HCT116 (cell line): ENCODE data around the gene STARD3. TPM values are rescaled to one million over a fixed set of nuclear protein-coding genes. Genes with fewer than 3 reads are reported as not detected.

ENCODE experiments used
- ATAC-seq: fragments of 200-7000 bp; cut with Tn5 transposase; 2 replicates; pipeline ENCODE4 v1.9.1; 2020; ENCODE audit warnings: mild to moderate bottlenecking, moderate library complexity
- BruUV-seq: library from RNA; stranded (reverse); fragments of 400-500 nt; replicated peaks from 2 replicates; lab custom pipeline; 2021; lab: Mats Ljungman, UMichigan
- CTCF ChIA-PET: fragments of 300-600 bp; sonication (Branson Sonifier 250); formaldehyde crosslinking; loops from one replicate; lab custom pipeline; 2021; ENCODE audit warnings: antibody characterized with exemption; lab: Charles Lee
- POLR2A ChIA-PET: fragments of 300-600, 350-600 bp; sonication (Branson Sonifier 250); formaldehyde crosslinking; loops from one replicate; lab custom pipeline; 2021; ENCODE audit warnings: antibody characterized with exemption; lab: Charles Lee
- RAD21 ChIA-PET, 2 experiments: fragments of 300-600 bp; sonication (Branson Sonifier 250); formaldehyde crosslinking; loops; one replicate each; lab custom pipeline; 2023; ENCODE audit warnings: low total read pairs in 2 of 2; ENCODE audit not compliant: uncharacterized antibody in 2 of 2, unreplicated experiment in 2 of 2, low non-redundant PET in 1 of 2; lab: Charles Lee
- DNase-seq: peaks from one replicate; pipeline ENCODE4 v3.0.0-alpha.2; 2010; ENCODE audit warnings: low read depth, low spot score
- H2AFZ ChIP-seq: fragments of 200-600 bp; shearing (Covaris generic), sonication (generic); 2 replicates; pipeline ENCODE4 v1.6.1; 2017; ENCODE audit warnings: low read depth, mixed run types, mixed read lengths, antibody characterized with exemption, low read length; ENCODE audit not compliant: poor library complexity, severe bottlenecking
- H3K27ac ChIP-seq: 2 replicates; pipeline ENCODE4 v1.5.1; 2012; ENCODE audit warnings: low read depth, low read length
- H3K27me3 ChIP-seq: fragments of 200-600 bp; sonication (generic); 2 replicates; pipeline ENCODE4 v1.6.1; 2016; ENCODE audit warnings: mixed run types, low read length, mixed read lengths; ENCODE audit not compliant: insufficient read depth
- H3K36me3 ChIP-seq, 2 experiments: fragments of 200-500 bp in 1 of 2; fragments of 200-600 bp in 1 of 2; sonication (Bioruptor generic) in 1 of 2; sonication (generic) in 1 of 2; 2 replicates each; pipeline versions ENCODE4 v1.5.1 to v1.6.1; 2014 to 2016; ENCODE audit warnings: low read length in 2 of 2, inconsistent platforms in 1 of 2, mixed read lengths in 1 of 2, mixed run types in 1 of 2; ENCODE audit not compliant: insufficient read depth in 2 of 2, control insufficient read depth in 1 of 2
- H3K4me1 ChIP-seq, 2 experiments: fragments of 200-600 bp in 1 of 2; sonication (generic) in 1 of 2; 2 replicates each; pipeline versions ENCODE4 v1.5.1 to v1.6.1; 2012 to 2017; ENCODE audit warnings: low read length in 2 of 2, inconsistent platforms in 1 of 2, mild to moderate bottlenecking in 1 of 2, mixed read lengths in 1 of 2, mixed run types in 1 of 2, moderate library complexity in 1 of 2; ENCODE audit not compliant: insufficient read depth in 2 of 2, control insufficient read depth in 1 of 2
- H3K4me2 ChIP-seq: fragments of 200-600 bp; sonication (generic); 2 replicates; pipeline ENCODE4 v1.6.1; 2017; ENCODE audit warnings: mixed run types, low read length, mixed read lengths
- H3K4me3 ChIP-seq, 2 experiments: fragments of 200-600 bp in 1 of 2; sonication (generic) in 1 of 2; replicated peaks in 1 of 2; 2 replicates each; pipeline ENCODE4 v1.5.1; 2011 to 2016; ENCODE audit warnings: low read length in 2 of 2, control low read depth in 1 of 2, low read depth in 1 of 2, mild to moderate bottlenecking in 1 of 2, mixed read lengths in 1 of 2, mixed run types in 1 of 2
- H3K79me2 ChIP-seq: fragments of 200-600 bp; sonication (generic); 2 replicates; pipeline ENCODE4 v1.6.1; 2017; ENCODE audit warnings: mild to moderate bottlenecking, mixed run types, low read length, moderate library complexity, mixed read lengths; ENCODE audit not compliant: insufficient read depth
- H3K9ac ChIP-seq: fragments of 200-600 bp; sonication (generic); 2 replicates; pipeline ENCODE4 v1.6.1; 2016; ENCODE audit warnings: low read length, mixed read lengths
- H3K9me2 ChIP-seq: fragments of 200-600 bp; sonication (generic), shearing (Covaris generic); 2 replicates; pipeline ENCODE4 v1.6.1; 2017; ENCODE audit warnings: mixed run types, mild to moderate bottlenecking, moderate library complexity; ENCODE audit not compliant: insufficient read depth
- H3K9me3 ChIP-seq, 2 experiments: fragments of 200-500 bp in 1 of 2; fragments of 200-600 bp in 1 of 2; sonication (Bioruptor generic) in 1 of 2; sonication (generic) in 1 of 2; 2 replicates each; pipeline ENCODE4 v1.6.1; 2014 to 2017; ENCODE audit warnings: low read length in 2 of 2, mixed read lengths in 2 of 2, inconsistent platforms in 1 of 2, low read depth in 1 of 2, mild to moderate bottlenecking in 1 of 2, mixed run types in 1 of 2, moderate library complexity in 1 of 2; ENCODE audit not compliant: control insufficient read depth in 1 of 2, insufficient read depth in 1 of 2
- H4K20me1 ChIP-seq: fragments of 200-600 bp; sonication (generic), shearing (Covaris generic); 2 replicates; pipeline ENCODE4 v1.6.1; 2017; ENCODE audit warnings: mixed run types, mild to moderate bottlenecking, moderate library complexity; ENCODE audit not compliant: insufficient read depth
- ELF1 ChIP-seq: IDR thresholded peaks from 2 replicates; pipeline ENCODE4 v1.6.1; 2012; ENCODE audit warnings: low read depth, borderline replicate concordance
- EZH2phosphoT487 ChIP-seq: fragments of 200-600 bp; IDR thresholded peaks from 2 replicates; pipeline ENCODE4 v1.6.1; 2018; ENCODE audit warnings: antibody characterized with exemption, borderline replicate concordance
- FOSL1 ChIP-seq: IDR thresholded peaks from 2 replicates; pipeline ENCODE4 v1.6.1; 2012; ENCODE audit warnings: low read depth
- JUND ChIP-seq: IDR thresholded peaks from 2 replicates; pipeline ENCODE4 v1.6.1; 2012
- POLR2A ChIP-seq: IDR thresholded peaks from 2 replicates; pipeline ENCODE4 v1.7.0; 2011; ENCODE audit warnings: borderline replicate concordance; ENCODE audit not compliant: insufficient read depth, insufficient read length; ENCODE audit errors: extremely low read depth
- RAD21 ChIP-seq: IDR thresholded peaks from 2 replicates; pipeline ENCODE4 v1.6.1; 2012; ENCODE audit warnings: low read depth, mild to moderate bottlenecking
- SIN3A ChIP-seq: IDR thresholded peaks from 2 replicates; pipeline ENCODE4 v1.6.1; 2012; ENCODE audit warnings: low read depth
- SP1 ChIP-seq: IDR thresholded peaks from 2 replicates; pipeline ENCODE4 v1.6.1; 2012; ENCODE audit warnings: low read depth
- ZBTB33 ChIP-seq: IDR thresholded peaks from 2 replicates; pipeline ENCODE4 v1.6.1; 2011; ENCODE audit warnings: mild to moderate bottlenecking, low read length, moderate library complexity; ENCODE audit not compliant: insufficient replicate concordance; ENCODE audit errors: extremely low read depth
- ZFX ChIP-seq: fragments of 450-650 bp; IDR thresholded peaks from 2 replicates; pipeline ENCODE4 v1.6.1; 2017
- ZNF274 ChIP-seq: fragments of 200-500 bp; sonication (Bioruptor generic); IDR thresholded peaks from 2 replicates; pipeline ENCODE4 v1.6.1; 2014; ENCODE audit warnings: mild to moderate bottlenecking, low read depth, low read length, inconsistent platforms
- intact Hi-C: fragments of 100-400 bp; cut with micrococcal nuclease; formaldehyde crosslinking; loops from 2 replicates; pipeline ENCODE4 v1.10.0; 2022
- total RNA-seq: library from RNA; stranded (reverse); gene quantifications from one replicate; pipeline ENCODE4 v1.2.1, GENCODE V29; 2021; ENCODE audit not compliant: unreplicated experiment

STARD3 gene
- total RNA-seq, 1 experiment from 2014 or later, result 73.9 TPM

DNA sequence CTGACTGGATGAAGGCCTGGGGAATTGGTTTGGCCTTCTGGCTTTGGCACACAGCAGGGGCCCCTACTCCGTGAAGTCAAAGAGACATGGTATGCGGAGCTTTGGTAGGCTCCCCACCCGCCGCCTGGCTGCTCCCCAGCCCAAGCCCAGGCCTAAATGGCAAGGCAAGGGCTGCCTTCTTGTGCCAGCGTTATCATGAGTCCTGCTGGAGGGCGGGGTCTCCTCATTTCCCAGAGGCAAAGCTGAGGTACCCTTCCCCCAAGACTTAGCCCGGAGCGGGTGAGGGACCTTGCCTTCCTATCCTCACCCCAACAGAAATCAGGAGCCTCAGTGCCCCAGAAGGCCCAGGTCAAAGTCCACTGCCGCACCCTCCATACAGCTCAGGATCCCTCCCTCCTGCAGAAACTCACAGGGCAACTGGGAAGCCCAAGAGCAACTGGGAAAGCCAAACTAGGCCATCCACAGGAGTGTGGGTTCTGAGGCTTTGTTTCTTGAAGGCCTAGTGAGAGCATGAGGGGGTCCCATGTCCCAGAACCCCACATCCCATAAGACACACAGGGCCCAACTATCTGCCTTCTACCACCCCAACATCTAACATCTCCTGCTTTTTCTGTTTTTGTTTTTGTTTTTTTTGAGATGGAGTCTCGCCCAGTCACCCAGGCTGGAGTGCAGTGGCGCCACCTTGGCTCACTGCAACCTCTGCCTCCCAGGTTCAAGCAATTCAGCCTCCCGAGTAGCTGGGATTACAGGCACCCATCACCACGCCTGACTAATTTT lies 41.6 kb downstream of the STARD3 start:
- Histone ChIP-seq H3K27me3 (no peaks in the 10 kb centered on the region), H3K4me3 (no peak overlapping the region), H3K9me2 (no peaks in the 10 kb centered on the region), H3K9ac (no peak overlapping the region), H3K9me3 (no peaks in the 10 kb centered on the region), H3K27ac (no peak overlapping the region), H3K4me1 (peaks cover 17 to 19% of the 10 kb centered on the region in 2 experiments; a peak in 2 of 4 replicates), H4K20me1 (no peaks in the 10 kb centered on the region), H3K36me3 (no peaks in the 10 kb centered on the region), H3K4me2 (no peak overlapping the region), H2AFZ (no peak overlapping the region), H3K79me2 (no peaks in the 10 kb centered on the region)
- DNase-seq (no peak), ATAC-seq (peak; percentile 57)
- RAD21 ChIA-PET, result no interaction called here
- no peak for TF ChIP-seq SP1
- no peak for TF ChIP-seq JUND
- no peak for TF ChIP-seq ZBTB33
- no peak for TF ChIP-seq FOSL1
- no peak for TF ChIP-seq ZNF274
- TF ChIP-seq SIN3A, result no peak
- TF ChIP-seq RAD21, result no peak
- TF ChIP-seq ZFX, result no peak
- no peak for TF ChIP-seq EZH2phosphoT487
- no peak for TF ChIP-seq ELF1
- no peak for TF ChIP-seq POLR2A
- intact Hi-C loops, result no loop called here
- CTCF ChIA-PET, result interaction anchor here (1.0 to 1.6 kb wide), 4 partner anchors 8 to 52 kb away, joined by 3 to 5 read pairs (median 3); partner anchors contain the start of genes MIEN1 and PGAP3
- POLR2A ChIA-PET, result no interaction called here
- no TSS peak for BruUV-seq
